Hepatocyte (in vitro differentiated cells): ENCODE measurements around the gene AFAP1.

ENCODE experiments used
- EZH2 ChIP-seq: fragments of 200-600 bp; sonication (generic); IDR thresholded peaks from 2 replicates; pipeline ENCODE4 v1.6.1; 2016; ENCODE audit warnings: antibody characterized with exemption, mild to moderate bottlenecking, borderline replicate concordance
- TF ChIP-seq, protein P1 (sequence below): fragments of 200-600 bp; sonication (generic); IDR thresholded peaks from 2 replicates; pipeline ENCODE4 v1.5.1; 2016; ENCODE audit warnings: antibody characterized with exemption, mild to moderate bottlenecking; ENCODE audit not compliant: poor library complexity

- TF ChIP-seq, protein P1, sequence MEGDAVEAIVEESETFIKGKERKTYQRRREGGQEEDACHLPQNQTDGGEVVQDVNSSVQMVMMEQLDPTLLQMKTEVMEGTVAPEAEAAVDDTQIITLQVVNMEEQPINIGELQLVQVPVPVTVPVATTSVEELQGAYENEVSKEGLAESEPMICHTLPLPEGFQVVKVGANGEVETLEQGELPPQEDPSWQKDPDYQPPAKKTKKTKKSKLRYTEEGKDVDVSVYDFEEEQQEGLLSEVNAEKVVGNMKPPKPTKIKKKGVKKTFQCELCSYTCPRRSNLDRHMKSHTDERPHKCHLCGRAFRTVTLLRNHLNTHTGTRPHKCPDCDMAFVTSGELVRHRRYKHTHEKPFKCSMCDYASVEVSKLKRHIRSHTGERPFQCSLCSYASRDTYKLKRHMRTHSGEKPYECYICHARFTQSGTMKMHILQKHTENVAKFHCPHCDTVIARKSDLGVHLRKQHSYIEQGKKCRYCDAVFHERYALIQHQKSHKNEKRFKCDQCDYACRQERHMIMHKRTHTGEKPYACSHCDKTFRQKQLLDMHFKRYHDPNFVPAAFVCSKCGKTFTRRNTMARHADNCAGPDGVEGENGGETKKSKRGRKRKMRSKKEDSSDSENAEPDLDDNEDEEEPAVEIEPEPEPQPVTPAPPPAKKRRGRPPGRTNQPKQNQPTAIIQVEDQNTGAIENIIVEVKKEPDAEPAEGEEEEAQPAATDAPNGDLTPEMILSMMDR = no peak
- no peak for TF ChIP-seq EZH2
These were observed 212.8 kb downstream of the AFAP1 start for GRCh38 chr4:7726665-7727413.
